Stimulated activated CD8-positive, alpha-beta memory T cell treated with anti-CD3 and anti-CD28 coated beads, Interleukin-12 subunit alpha, Interleukin-12 subunit beta, amount 100 ng/mL, for 24 hours (primary cell): ENCODE results near the gene XIRP1.

ENCODE experiments used
- DNase-seq: peaks from one replicate; pipeline ENCODE4 v3.0.0-alpha.2; 2020; ENCODE audit errors: extremely low read depth

The XIRP1 gene

GRCh38 chr3:39166932-39167532 lies 25.4 kb downstream of the XIRP1 start:
- no peak for DNase-seq

GRCh38 chr3:39166134-39166710 lies 26.2 kb downstream of the XIRP1 start:
- no peak for DNase-seq

- DNase-seq = no peak
Measured at GRCh38 chr3:39165518-39165917, 26.9 kb downstream of the XIRP1 start.

- DNase-seq = no peak
Measured at GRCh38 chr3:39164414-39164813, 28.0 kb downstream of the XIRP1 start.

GRCh38 chr3:39158148-39158715 lies 34.2 kb downstream of the XIRP1 start:
- DNase-seq = no peak

- no peak for DNase-seq
Measured at GRCh38 chr3:39157359-39157758, 35.0 kb downstream of the XIRP1 start.

- no peak for DNase-seq
Measured at GRCh38 chr3:39156421-39156820, 36.0 kb downstream of the XIRP1 start.

- no peak for DNase-seq
Measured at GRCh38 chr3:39154280-39155021, 37.9 kb downstream of the XIRP1 start.

GRCh38 chr3:39153977-39154279 lies 38.5 kb downstream of the XIRP1 start:
- DNase-seq = no peak

- peak; percentile 47 for DNase-seq
Measured at GRCh38 chr3:39150803-39151631, 41.4 kb downstream of the XIRP1 start.

GRCh38 chr3:39150148-39150802 lies 42.1 kb downstream of the XIRP1 start:
- DNase-seq = no peak

- no peak for DNase-seq
Measured at GRCh38 chr3:39149498-39150147, 42.8 kb downstream of the XIRP1 start.

- no peak for DNase-seq
Measured at GRCh38 chr3:39149059-39149455, 43.3 kb downstream of the XIRP1 start.

- DNase-seq = no peak
Measured at GRCh38 chr3:39148435-39149058, 43.8 kb downstream of the XIRP1 start.

GRCh38 chr3:39147711-39148434 lies 44.5 kb downstream of the XIRP1 start:
- no peak for DNase-seq

GRCh38 chr3:39146611-39147591 lies 45.5 kb downstream of the XIRP1 start:
- peak; percentile 47 for DNase-seq

- no peak for DNase-seq
Measured at GRCh38 chr3:39146083-39146501, 46.3 kb downstream of the XIRP1 start.

- no peak for DNase-seq
Measured at GRCh38 chr3:39144748-39145380, 47.5 kb downstream of the XIRP1 start.
